Activated naive CD4-positive, alpha-beta T cell treated with anti-CD3 and anti-CD28 coated beads, Interleukin-2, amount 10 ng/mL, durations not matched to agents 7 days and 5 days (primary cell): ENCODE results near the gene IFNA2.

Experiments
- CTCF ChIA-PET: fragments of 350-600 bp; sonication (Branson Sonifier 250); formaldehyde crosslinking; loops from one replicate; lab custom pipeline; 2021; ENCODE audit warnings: antibody characterized with exemption; lab: Charles Lee
- DNase-seq: peaks from one replicate; pipeline ENCODE4 v3.0.0-alpha.2; 2020
- H3K27ac Mint-ChIP-seq: one replicate; pipeline ENCODE4 v1.8.0; 2021; ENCODE audit warnings: mild to moderate bottlenecking, moderate library complexity, mixed read lengths
- H3K27me3 Mint-ChIP-seq: one replicate; pipeline ENCODE4 v1.8.0; 2021; ENCODE audit warnings: mild to moderate bottlenecking, mixed read lengths
- H3K36me3 Mint-ChIP-seq: one replicate; pipeline ENCODE4 v1.8.0; 2021; ENCODE audit warnings: mixed read lengths
- H3K4me1 Mint-ChIP-seq: one replicate; pipeline ENCODE4 v1.8.0; 2021; ENCODE audit warnings: mixed read lengths
- H3K4me3 Mint-ChIP-seq: one replicate; pipeline ENCODE4 v1.8.0; 2021; ENCODE audit warnings: mild to moderate bottlenecking, moderate library complexity, mixed read lengths
- H3K9me3 Mint-ChIP-seq: one replicate; pipeline ENCODE4 v1.8.0; 2021; ENCODE audit warnings: mixed read lengths

IFNA2 gene

DNA sequence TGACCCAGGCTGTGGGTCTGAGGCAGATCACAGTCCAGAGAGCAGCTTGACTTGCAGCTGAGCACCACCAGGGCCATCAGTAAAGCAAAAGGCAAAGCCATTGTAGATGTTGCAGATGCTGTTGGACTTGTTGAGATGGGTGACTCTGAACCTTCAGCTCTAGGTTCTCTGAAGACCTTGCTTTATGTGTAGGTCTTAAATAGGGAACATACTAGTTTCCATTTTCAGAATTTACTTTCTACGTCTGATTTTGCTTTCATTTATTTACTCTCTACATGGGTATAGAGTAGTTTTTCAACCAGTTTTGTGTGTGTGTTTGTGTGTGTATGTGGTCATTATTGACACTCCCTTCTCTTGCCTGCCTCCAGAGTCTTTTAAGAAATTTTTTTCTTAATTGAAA, 34.4 kb downstream of the IFNA2 start, which contains the start of gene IFNA6:
Gene IFNA6, minus strand, starts transcription at position 101 of the 400 bp plus-strand sequence. Its CDS starts 0 bp downstream, at position 101.
- no peak within 1 kb of the TSS for H3K4me3 Mint-ChIP-seq
- H3K36me3 Mint-ChIP-seq: peaks cover 6% of the 10 kb centered on the region
- CTCF ChIA-PET: no interaction called here
- H3K9me3 Mint-ChIP-seq: peaks cover 6% of the 10 kb centered on the region
- no peaks in the 10 kb centered on the region for H3K4me1 Mint-ChIP-seq
- peaks cover 20% of the 10 kb centered on the region for H3K27me3 Mint-ChIP-seq
- DNase-seq: no peak
- H3K27ac Mint-ChIP-seq: no peak within 1 kb of the TSS

DNA sequence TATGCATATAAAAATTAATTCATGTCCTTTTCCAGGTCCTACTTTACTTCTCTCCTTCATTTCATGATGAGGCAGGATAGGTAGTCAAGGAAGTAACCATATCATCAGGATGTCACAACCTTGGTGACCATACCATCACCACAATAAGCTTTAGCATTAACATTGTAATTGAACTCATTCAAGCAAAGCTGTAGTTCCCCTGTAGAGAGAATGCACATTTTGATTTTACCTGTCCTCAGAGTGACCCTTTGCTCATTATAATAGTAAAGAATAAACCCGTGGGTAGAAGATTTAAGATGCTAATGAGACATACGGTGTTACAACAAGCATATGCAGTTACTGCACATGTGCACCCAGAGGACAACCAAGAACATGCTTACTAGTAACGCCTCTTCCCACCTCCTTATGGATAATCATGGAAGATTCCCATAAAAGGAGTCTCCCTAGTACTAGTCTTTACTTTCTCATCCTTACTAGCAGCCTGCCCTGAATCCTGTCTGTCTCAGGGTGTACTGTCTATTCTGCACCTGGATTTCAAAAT, 36.7 kb downstream of the IFNA2 start:
- Mint-ChIP-seq H3K27me3 (peaks cover 22% of the 10 kb centered on the region), H3K36me3 (peaks cover under 1% of the 10 kb centered on the region), H3K27ac (no peak overlapping the region), H3K4me3 (no peak overlapping the region), H3K4me1 (no peaks in the 10 kb centered on the region), H3K9me3 (peaks cover 5% of the 10 kb centered on the region)
- CTCF ChIA-PET: no interaction called here
- no peak for DNase-seq

DNA sequence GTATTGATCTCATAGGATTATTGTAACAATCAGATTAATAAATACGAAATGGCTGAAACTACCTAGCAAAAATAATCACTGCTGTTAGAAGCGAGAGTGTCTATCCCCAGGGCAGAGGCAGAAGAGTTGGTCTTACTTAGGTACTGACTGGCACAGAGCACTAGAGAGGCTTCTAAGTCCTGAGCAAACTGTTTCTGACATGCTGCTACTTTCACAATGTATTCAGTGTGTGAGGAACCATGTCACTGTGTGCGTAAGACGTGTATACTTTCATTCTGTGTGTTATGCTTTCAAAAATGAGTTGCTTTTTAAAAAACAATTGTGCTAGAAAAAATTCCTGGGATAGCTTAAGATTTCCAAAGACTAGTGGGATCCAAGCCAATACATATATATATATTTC, 44.5 kb downstream of the IFNA2 start:
- DNase-seq: no peak
- CTCF ChIA-PET: interaction anchor here (0.6 to 1.4 kb wide), 2 partner anchors 11 to 14 kb away, joined by 3 to 4 read pairs; no protein-coding TSS in a partner anchor
- Mint-ChIP-seq H3K4me1 (peaks cover 7% of the 10 kb centered on the region), H3K27me3 (peaks cover 40% of the 10 kb centered on the region), H3K27ac (no peak overlapping the region), H3K4me3 (no peak overlapping the region), H3K9me3 (peaks cover 6% of the 10 kb centered on the region), H3K36me3 (peaks cover 2% of the 10 kb centered on the region)

DNA sequence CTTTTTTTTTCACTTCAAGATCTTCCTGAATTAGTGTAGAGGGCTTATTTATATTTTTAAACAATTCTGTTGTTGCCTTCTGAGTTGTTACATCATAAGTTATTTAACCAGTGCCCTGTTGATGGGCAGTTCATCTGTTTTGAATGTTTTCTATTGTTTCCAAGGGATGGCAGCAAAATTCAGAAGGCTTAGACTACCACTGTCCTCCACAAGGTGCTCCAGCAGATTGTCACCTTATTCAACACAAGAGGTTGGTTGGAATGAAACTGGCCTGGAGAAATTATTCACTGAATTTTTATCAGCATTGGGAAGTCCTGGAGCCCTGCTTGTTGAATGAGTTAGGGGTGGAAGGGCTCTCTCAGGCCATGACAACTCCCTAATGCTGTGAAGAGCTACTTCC, 48.7 kb downstream of the IFNA2 start:
- H3K27me3 Mint-ChIP-seq: peaks cover 20% of the 10 kb centered on the region
- H3K27ac Mint-ChIP-seq: peak overlapping the region; percentile 70
- H3K4me3 Mint-ChIP-seq: peak overlapping the region; percentile 48
- H3K36me3 Mint-ChIP-seq: peaks cover 27% of the 10 kb centered on the region
- no peak for DNase-seq
- CTCF ChIA-PET: interaction anchor here (0.7 to 1.3 kb wide), 2 partner anchors 62 to 112 kb away, joined by 3 read pairs; no protein-coding TSS in a partner anchor
- H3K9me3 Mint-ChIP-seq: peaks cover 3% of the 10 kb centered on the region
- peaks cover 39% of the 10 kb centered on the region for H3K4me1 Mint-ChIP-seq

DNA sequence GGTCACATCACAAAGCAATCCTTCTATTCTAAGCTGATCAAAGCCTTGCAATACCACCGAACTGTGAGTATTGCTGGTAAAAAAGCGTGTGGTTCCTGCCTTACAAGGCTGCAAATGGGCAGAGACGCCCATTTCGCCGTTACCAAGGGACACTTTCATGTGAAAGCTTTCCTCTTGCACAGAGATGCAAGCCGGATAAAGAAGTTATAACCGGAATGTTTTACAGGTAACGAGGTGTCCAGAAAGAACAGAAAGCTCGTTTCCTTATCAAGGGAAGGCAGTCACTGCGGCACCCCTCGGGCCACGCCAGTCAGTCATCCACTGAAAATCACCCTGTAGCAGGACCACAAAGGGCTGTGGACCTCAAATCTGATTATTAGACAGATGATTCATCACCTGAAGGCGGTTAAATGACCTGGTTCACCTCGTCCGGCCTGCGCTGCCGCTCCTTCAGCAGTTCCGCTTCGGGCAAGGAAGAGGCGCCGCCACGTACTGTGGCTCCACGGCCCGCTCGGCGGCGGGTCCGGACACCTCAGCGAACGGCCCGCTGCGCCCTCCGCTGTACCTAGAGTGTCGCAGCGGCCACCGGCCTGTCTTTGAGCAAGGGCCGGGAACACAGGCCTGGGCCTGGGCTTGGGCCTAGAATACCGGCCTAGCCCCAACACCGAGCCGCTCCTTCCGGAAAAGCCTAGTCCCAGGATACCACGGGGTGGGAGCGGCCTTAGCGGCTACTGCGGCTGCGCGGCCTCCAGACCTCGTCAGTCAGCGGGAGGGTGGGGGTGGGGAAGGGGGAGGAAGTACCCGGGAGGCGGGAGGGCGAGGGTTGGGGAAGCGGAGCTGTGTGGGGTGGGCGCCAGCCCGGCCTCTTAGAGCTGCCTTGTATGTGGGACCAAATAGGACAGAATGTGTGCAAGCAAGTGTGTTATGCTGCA, 50.2 kb downstream of the IFNA2 start, which contains the start of gene KLHL9:
Gene KLHL9, minus strand, starts transcription at position 704 of the 932 bp plus-strand sequence. Its CDS starts 545 bp downstream, at position 159.
- DNase-seq: peak; percentile 89
- peaks cover 34% of the 10 kb centered on the region for H3K36me3 Mint-ChIP-seq
- CTCF ChIA-PET: interaction anchor here (0.6 to 2.3 kb wide), 8 partner anchors 9 to 152 kb away, joined by 3 to 15 read pairs (median 4); no protein-coding TSS in a partner anchor
- H3K4me3 Mint-ChIP-seq: peak within 1 kb of the TSS; percentile 87
- peak within 1 kb of the TSS; percentile 93 for H3K27ac Mint-ChIP-seq
- H3K27me3 Mint-ChIP-seq: peaks cover 15% of the 10 kb centered on the region
- peaks cover 3% of the 10 kb centered on the region for H3K9me3 Mint-ChIP-seq
- peaks cover 53% of the 10 kb centered on the region for H3K4me1 Mint-ChIP-seq
